Keratinocyte (primary cell): ENCODE measurements around the gene LDLRAD4. TPM values are rescaled to one million over a fixed set of nuclear protein-coding genes. Genes with fewer than 3 reads are reported as not detected.

ENCODE experiments used
- DNase-seq: peaks from one replicate; pipeline ENCODE4 v3.0.0-alpha.2; 2011; ENCODE audit warnings: low read depth, missing footprints, low spot score
- FAIRE-seq: peaks from 2 replicates; lab custom pipeline; 2011; peaks lifted over from hg19 to GRCh38; lab: Jason Lieb, UNC
- H2AFZ ChIP-seq: 2 replicates; pipeline ENCODE4 v1.6.0; 2012; ENCODE audit warnings: low read length, control low read depth, inconsistent platforms; ENCODE audit not compliant: control insufficient read depth
- H3K27ac ChIP-seq: 2 replicates; pipeline ENCODE4 v1.5.1; 2011; ENCODE audit warnings: low read length; ENCODE audit not compliant: control insufficient read depth, insufficient read depth
- H3K27me3 ChIP-seq: 3 replicates; pipeline ENCODE4 v1.6.0; 2011; ENCODE audit warnings: low read length; ENCODE audit not compliant: control insufficient read depth, insufficient read depth; ENCODE audit errors: extremely low read depth
- H3K36me3 ChIP-seq, 2 experiments: 2 replicates in 1 of 2; 3 replicates in 1 of 2; pipeline ENCODE4 v1.5.1; 2011; ENCODE audit warnings: low read length in 2 of 2, mild to moderate bottlenecking in 1 of 2; ENCODE audit not compliant: control insufficient read depth in 2 of 2, insufficient read depth in 2 of 2; ENCODE audit errors: extremely low read depth in 1 of 2
- H3K4me1 ChIP-seq: 3 replicates; pipeline ENCODE4 v1.5.1; 2011; ENCODE audit warnings: low read length; ENCODE audit not compliant: control insufficient read depth, insufficient read depth; ENCODE audit errors: extremely low read depth
- H3K4me2 ChIP-seq: 3 replicates; pipeline ENCODE4 v1.6.0; 2011; ENCODE audit warnings: low read depth, low read length; ENCODE audit not compliant: control insufficient read depth, insufficient read depth; ENCODE audit errors: extremely low read depth
- H3K4me3 ChIP-seq, 3 experiments: fragments of 200-600 bp in 1 of 3; sonication (generic) in 1 of 3; 2 replicates in 2 of 3; 3 replicates in 1 of 3; pipeline ENCODE4 v1.5.1; 2011 to 2016; ENCODE audit warnings: low read length in 3 of 3, mild to moderate bottlenecking in 3 of 3, control low read depth in 2 of 3, inconsistent platforms in 1 of 3, low read depth in 1 of 3, mixed read lengths in 1 of 3, mixed run types in 1 of 3, moderate library complexity in 1 of 3; ENCODE audit not compliant: control insufficient read depth in 2 of 3, insufficient read depth in 2 of 3; ENCODE audit errors: extremely low read depth in 1 of 3
- H3K79me2 ChIP-seq: 2 replicates; pipeline ENCODE4 v1.6.0; 2012; ENCODE audit warnings: low read length; ENCODE audit not compliant: control insufficient read depth, insufficient read depth
- H3K9ac ChIP-seq: 3 replicates; pipeline ENCODE4 v1.6.0; 2011; ENCODE audit warnings: low read length; ENCODE audit not compliant: control insufficient read depth, insufficient read depth; ENCODE audit errors: extremely low read depth
- H3K9me1 ChIP-seq: 3 replicates; pipeline ENCODE4 v1.6.0; 2011; ENCODE audit warnings: low read length; ENCODE audit not compliant: control insufficient read depth, insufficient read depth; ENCODE audit errors: extremely low read depth
- H3K9me3 ChIP-seq: 2 replicates; pipeline ENCODE4 v1.5.1; 2012; ENCODE audit warnings: low read depth, low read length; ENCODE audit not compliant: control insufficient read depth
- H4K20me1 ChIP-seq: 3 replicates; pipeline ENCODE4 v1.6.0; 2011; ENCODE audit warnings: low read length; ENCODE audit not compliant: control insufficient read depth, insufficient read depth; ENCODE audit errors: extremely low read depth
- CTCF ChIP-seq, 3 experiments: IDR thresholded peaks in 1 of 3; conservative IDR thresholded peaks in 1 of 3; optimal IDR thresholded peaks in 1 of 3; 2 replicates in 2 of 3; 3 replicates in 1 of 3; pipeline versions ENCODE3 to v1.5.1; 2011; ENCODE audit warnings: low read length in 3 of 3, mild to moderate bottlenecking in 3 of 3, moderate library complexity in 2 of 3, control low read depth in 1 of 3, inconsistent platforms in 1 of 3; ENCODE audit not compliant: insufficient read depth in 2 of 3; ENCODE audit errors: extremely low read depth in 1 of 3
- EZH2 ChIP-seq: IDR thresholded peaks from one replicate; pipeline ENCODE4 v1.6.1; 2012; ENCODE audit warnings: inconsistent platforms, mild to moderate bottlenecking, low read length, moderate library complexity
- dilution Hi-C: fragments of 300-500 bp; cut with MboI; formaldehyde crosslinking; loops from one replicate; pipeline ENCODE4 v1.7.0; 2020; ENCODE audit warnings: low sequenced_read_pairs; ENCODE audit not compliant: extremely low pct_ligation_motif_present
- polyA plus RNA-seq, 5 experiments: library from polyadenylated mRNA; depleted of rRNA in 3 of 5; stranded (reverse) in 3 of 5; stranded (forward) in 1 of 5; unstranded in 1 of 5; fragments of >200 nt; gene quantifications; 1 replicate in 1 of 5; 2 replicates in 3 of 5; 3 replicates in 1 of 5; pipeline versions ENCODE4 v1.2.1 to v1.2.3, GENCODE V29; 2011 to 2012; ENCODE audit warnings: missing spikeins in 2 of 5, low read depth in 1 of 5, low replicate concordance in 1 of 5

The LDLRAD4 gene
- polyA plus RNA-seq, 1 donor (not counting 4 experiments of a cell fraction or from before 2014, with no cell fraction given) = not detected

GRCh38 chr18:13394801-13395200 lies 176.2 kb downstream of the LDLRAD4 start:
- H3K36me3 ChIP-seq = no peaks in the 10 kb centered on the region
- H3K27me3 ChIP-seq = no peaks in the 10 kb centered on the region
- H3K27ac ChIP-seq = no peak overlapping the region
- no peak overlapping the region for H3K4me2 ChIP-seq
- no peaks in the 10 kb centered on the region for H3K4me1 ChIP-seq
- no peaks in the 10 kb centered on the region for H3K79me2 ChIP-seq
- DNase-seq (no peak), FAIRE-seq (no peak)
- H2AFZ ChIP-seq = no peak overlapping the region
- H3K9me1 ChIP-seq = no peaks in the 10 kb centered on the region
- no peak overlapping the region for H3K4me3 ChIP-seq
- no peak overlapping the region for H3K9ac ChIP-seq
- TF ChIP-seq CTCF (optimal IDR thresholded peaks at IDR 0.05 in 1 of 3, IDR thresholded peaks at IDR 0.05 in 1 of 3, conservative IDR thresholded peaks at IDR 0.05 in 1 of 3; ENCODE audit: extremely low read depth in 1 of 3, insufficient read depth in 2 of 3, low read length in 3 of 3) (no peak), EZH2 (no peak)
- dilution Hi-C loops = no loop called here
- H4K20me1 ChIP-seq = no peaks in the 10 kb centered on the region
- H3K9me3 ChIP-seq = no peaks in the 10 kb centered on the region

- Histone ChIP-seq H3K79me2 (no peaks in the 10 kb centered on the region), H3K9ac (no peak overlapping the region), H2AFZ (no peak overlapping the region), H3K36me3 (no peaks in the 10 kb centered on the region), H3K27ac (no peak overlapping the region), H3K27me3 (no peaks in the 10 kb centered on the region), H3K4me1 (no peaks in the 10 kb centered on the region), H3K4me2 (no peak overlapping the region), H3K4me3 (no peak overlapping the region), H4K20me1 (no peaks in the 10 kb centered on the region), H3K9me1 (no peaks in the 10 kb centered on the region), H3K9me3 (no peaks in the 10 kb centered on the region)
- FAIRE-seq = no peak
- DNase-seq = no peak
- TF ChIP-seq CTCF (optimal IDR thresholded peaks at IDR 0.05 in 1 of 3, IDR thresholded peaks at IDR 0.05 in 1 of 3, conservative IDR thresholded peaks at IDR 0.05 in 1 of 3; ENCODE audit: extremely low read depth in 1 of 3, insufficient read depth in 2 of 3, low read length in 3 of 3) = no peak
- no peak for TF ChIP-seq EZH2
- dilution Hi-C loops = no loop called here
Observed at GRCh38 chr18:13395577-13395976, 177.0 kb downstream of the LDLRAD4 start.
